GM12878 (cell line): ENCODE data around the gene SNTA1. TPM values are rescaled to one million over a fixed set of nuclear protein-coding genes. Genes with fewer than 3 reads are reported as not detected.

ENCODE experiments used
- ATAC-seq: fragments of 200-7000 bp; cut with Tn5 transposase; 3 replicates; pipeline ENCODE4 v1.9.1; 2020; ENCODE audit warnings: mild to moderate bottlenecking, moderate library complexity
- BruUV-seq: library from RNA; stranded (reverse); fragments of 400-500 nt; replicated peaks from 2 replicates; lab custom pipeline; 2021; lab: Mats Ljungman, UMichigan
- CTCF ChIA-PET: fragments of 300-600 bp; sonication (Branson Sonifier 250); formaldehyde crosslinking; extraction: SDS; loops from one replicate; lab custom pipeline; 2021; ENCODE audit warnings: inconsistent platforms; lab: Yijun Ruan, JAX
- POLR2A ChIA-PET: fragments of 350-600 bp; formaldehyde crosslinking; extraction: SDS; loops from one replicate; lab custom pipeline; 2021; ENCODE audit warnings: inconsistent platforms; lab: Charles Lee
- RAD21 ChIA-PET: fragments of 300-600 bp; sonication (Branson Sonifier 250); formaldehyde crosslinking; loops from one replicate; lab custom pipeline; 2023; ENCODE audit warnings: antibody characterized with exemption; ENCODE audit not compliant: unreplicated experiment; lab: Charles Lee
- SMC1A ChIA-PET: fragments of 300-600 bp; sonication (Branson Sonifier 250); formaldehyde crosslinking; loops from one replicate; lab custom pipeline; 2023; ENCODE audit not compliant: unreplicated experiment, uncharacterized antibody; lab: Charles Lee
- DNase-seq: peaks from one replicate; pipeline ENCODE4 v3.0.0-alpha.2; 2011; ENCODE audit warnings: low read depth, low spot score
- FAIRE-seq: peaks from 3 replicates; lab custom pipeline; 2011; peaks lifted over from hg19 to GRCh38; lab: Jason Lieb, UNC
- H2AFZ ChIP-seq: 2 replicates; pipeline ENCODE4 v1.6.0; 2011; ENCODE audit warnings: low read depth, low read length, control low read depth; ENCODE audit not compliant: control insufficient read depth
- H3K27ac ChIP-seq: 2 replicates; pipeline ENCODE4 v1.5.1; 2011; ENCODE audit warnings: control low read depth; ENCODE audit not compliant: control insufficient read depth, insufficient read depth
- H3K27me3 ChIP-seq, 2 experiments: replicated peaks in 1 of 2; 2 replicates each; pipeline versions ENCODE4 v1.6.0 to v1.6.1; 2011; ENCODE audit warnings: low read length in 1 of 2; ENCODE audit not compliant: control insufficient read depth in 2 of 2, insufficient read depth in 2 of 2
- H3K36me3 ChIP-seq, 2 experiments: 2 replicates each; pipeline ENCODE4 v1.5.1; 2011; ENCODE audit warnings: low read length in 1 of 2; ENCODE audit not compliant: control insufficient read depth in 2 of 2, insufficient read depth in 2 of 2
- H3K4me1 ChIP-seq: 2 replicates; pipeline ENCODE4 v1.6.1; 2011; ENCODE audit warnings: mild to moderate bottlenecking, low read length, moderate library complexity, mixed read lengths; ENCODE audit not compliant: control insufficient read depth, insufficient read depth
- H3K4me2 ChIP-seq: 2 replicates; pipeline ENCODE4 v1.6.0; 2011; ENCODE audit warnings: control low read depth; ENCODE audit not compliant: control insufficient read depth, insufficient read depth
- H3K4me3 ChIP-seq: fragments of 200-600 bp; sonication (generic); 2 replicates; pipeline ENCODE4 v1.5.1; 2016
- H3K79me2 ChIP-seq: 2 replicates; pipeline ENCODE4 v1.6.0; 2011; ENCODE audit warnings: low read length; ENCODE audit not compliant: control insufficient read depth, insufficient read depth
- H3K9ac ChIP-seq: 2 replicates; pipeline ENCODE4 v1.8.0; 2011; ENCODE audit warnings: low read length, control low read depth, mixed read lengths; ENCODE audit not compliant: control insufficient read depth, insufficient read depth
- H3K9me3 ChIP-seq: replicated peaks from 3 replicates; pipeline ENCODE4 v1.5.1; 2011; ENCODE audit warnings: mild to moderate bottlenecking, low read length; ENCODE audit not compliant: control insufficient read depth, insufficient read depth
- H4K20me1 ChIP-seq: 2 replicates; pipeline ENCODE4 v1.6.0; 2011; ENCODE audit not compliant: control insufficient read depth, insufficient read depth
- EZH2 ChIP-seq: IDR thresholded peaks from 2 replicates; pipeline ENCODE4 v1.6.1; 2012; ENCODE audit warnings: low read depth, mild to moderate bottlenecking, control low read depth, inconsistent platforms, low read length, borderline replicate concordance; ENCODE audit not compliant: control insufficient read depth
- MAX ChIP-seq: IDR thresholded peaks from 2 replicates; pipeline ENCODE4 v1.6.1; 2012; ENCODE audit warnings: low read depth, low read length, improper control_type of control experiment
- MEF2A ChIP-seq: IDR thresholded peaks from 2 replicates; pipeline ENCODE4 v1.6.1; 2011; ENCODE audit warnings: low read depth, mild to moderate bottlenecking, low read length, moderate library complexity; ENCODE audit not compliant: insufficient read depth
- NFIC ChIP-seq: IDR thresholded peaks from 2 replicates; pipeline ENCODE4 v1.6.1; 2012; ENCODE audit warnings: low read depth, mild to moderate bottlenecking, inconsistent platforms, low read length, moderate library complexity
- PBX3 ChIP-seq: IDR thresholded peaks from 2 replicates; pipeline ENCODE4 v1.6.1; 2011; ENCODE audit warnings: mild to moderate bottlenecking, low read depth, low read length, moderate library complexity; ENCODE audit not compliant: insufficient replicate concordance
- PML ChIP-seq: IDR thresholded peaks from 2 replicates; pipeline ENCODE4 v1.6.1; 2012; ENCODE audit warnings: low read length, inconsistent platforms
- POLR2A ChIP-seq: IDR thresholded peaks from 2 replicates; pipeline ENCODE4 v1.6.1; 2011; ENCODE audit warnings: low read depth, mild to moderate bottlenecking, low read length
- ZNF217 ChIP-seq: fragments of 450-650 bp; IDR thresholded peaks from 2 replicates; pipeline ENCODE4 v1.6.1; 2017; ENCODE audit warnings: antibody characterized with exemption, mild to moderate bottlenecking
- ZNF622 ChIP-seq: fragments of 450-650 bp; IDR thresholded peaks from 2 replicates; pipeline ENCODE4 v1.6.1; 2017; ENCODE audit warnings: mild to moderate bottlenecking, inconsistent platforms
- WGBS: methylation state at CpG from one replicate; pipeline ENCODE4 v1.1.6; 2016; ENCODE audit warnings: low lambda C conversion rate; ENCODE audit not compliant: insufficient replicate concordance, insufficient coverage; ENCODE audit errors: missing lambda C conversion rate; 5-methylcytosine and 5-hydroxymethylcytosine counted together
- in situ Hi-C: fragments of 300-500 bp; cut with MboI; formaldehyde crosslinking; loops from 9 replicates; pipeline ENCODE4 v1.14.3; 2018; ENCODE audit warnings: mixed read lengths
- intact Hi-C: fragments of 100-400 bp; cut with micrococcal nuclease; formaldehyde crosslinking; loops from one replicate; pipeline ENCODE4 v1.14.2; 2022; ENCODE audit not compliant: unreplicated experiment
- polyA plus RNA-seq, 11 experiments: library from polyadenylated mRNA; depleted of rRNA in 4 of 11; unstranded in 6 of 11; stranded (reverse) in 5 of 11; fragments of >200 nt; fragmentation: Nextera tagmentation in 4 of 11; fragmentation: Illumina TruSeq in 1 of 11; extraction: Ambion mirVana in 4 of 11; extraction: Trizol in 1 of 11; gene quantifications; 1 replicate in 1 of 11; 2 replicates in 10 of 11; pipeline versions ENCODE4 v1.2.1 to v1.2.3, GENCODE V29; 2011 to 2016; ENCODE audit warnings: inconsistent platforms in 2 of 11, missing spikeins in 2 of 11, low read depth in 1 of 11
- total RNA-seq, 4 experiments: library from RNA; depleted of rRNA in 3 of 4; stranded (reverse); fragments of >200 nt in 3 of 4; fragmentation: Illumina TruSeq in 1 of 4; extraction: Trizol in 1 of 4; gene quantifications; 2 replicates each; pipeline versions ENCODE4 v1.2.1 to v1.2.3, GENCODE V29; 2013 to 2021
- TF ChIP-seq, protein P1 (sequence below): fragments of 450-650 bp; IDR thresholded peaks from 2 replicates; pipeline ENCODE4 v1.6.1; 2017; ENCODE audit warnings: antibody characterized with exemption, mild to moderate bottlenecking, moderate library complexity
- TF ChIP-seq, protein P2 (sequence below): fragments of 450-650 bp; formaldehyde crosslinking; IDR thresholded peaks from 2 replicates; pipeline ENCODE4 v1.5.0; 2022; ENCODE audit warnings: mild to moderate bottlenecking, missing genetic modification characterization
- TF ChIP-seq, protein P3 (sequence below): fragments of 450-650 bp; IDR thresholded peaks from 2 replicates; pipeline ENCODE4 v1.6.1; 2017; ENCODE audit warnings: mild to moderate bottlenecking, moderate library complexity

Gene SNTA1
- total and polyA plus RNA-seq, 10 of the 15 experiments (the other 5 are each of a cell fraction or from before 2014, with no cell fraction given): 0.26 to 5.1 (median 1.8) TPM

GRCh38 chr20:33470457-33470856 is 26.9 kb upstream of the SNTA1 start:
- in situ Hi-C loops: no loop called here
- RAD21 ChIA-PET: interaction anchor here (0.8 kb wide), 1 partner anchor 15 kb away, joined by 3 read pairs; no protein-coding TSS in a partner anchor
- CTCF ChIA-PET: interaction anchor here (1.2 kb wide), 1 partner anchor 198 kb away, joined by 4 read pairs; no protein-coding TSS in a partner anchor
- TF ChIP-seq, protein P1, sequence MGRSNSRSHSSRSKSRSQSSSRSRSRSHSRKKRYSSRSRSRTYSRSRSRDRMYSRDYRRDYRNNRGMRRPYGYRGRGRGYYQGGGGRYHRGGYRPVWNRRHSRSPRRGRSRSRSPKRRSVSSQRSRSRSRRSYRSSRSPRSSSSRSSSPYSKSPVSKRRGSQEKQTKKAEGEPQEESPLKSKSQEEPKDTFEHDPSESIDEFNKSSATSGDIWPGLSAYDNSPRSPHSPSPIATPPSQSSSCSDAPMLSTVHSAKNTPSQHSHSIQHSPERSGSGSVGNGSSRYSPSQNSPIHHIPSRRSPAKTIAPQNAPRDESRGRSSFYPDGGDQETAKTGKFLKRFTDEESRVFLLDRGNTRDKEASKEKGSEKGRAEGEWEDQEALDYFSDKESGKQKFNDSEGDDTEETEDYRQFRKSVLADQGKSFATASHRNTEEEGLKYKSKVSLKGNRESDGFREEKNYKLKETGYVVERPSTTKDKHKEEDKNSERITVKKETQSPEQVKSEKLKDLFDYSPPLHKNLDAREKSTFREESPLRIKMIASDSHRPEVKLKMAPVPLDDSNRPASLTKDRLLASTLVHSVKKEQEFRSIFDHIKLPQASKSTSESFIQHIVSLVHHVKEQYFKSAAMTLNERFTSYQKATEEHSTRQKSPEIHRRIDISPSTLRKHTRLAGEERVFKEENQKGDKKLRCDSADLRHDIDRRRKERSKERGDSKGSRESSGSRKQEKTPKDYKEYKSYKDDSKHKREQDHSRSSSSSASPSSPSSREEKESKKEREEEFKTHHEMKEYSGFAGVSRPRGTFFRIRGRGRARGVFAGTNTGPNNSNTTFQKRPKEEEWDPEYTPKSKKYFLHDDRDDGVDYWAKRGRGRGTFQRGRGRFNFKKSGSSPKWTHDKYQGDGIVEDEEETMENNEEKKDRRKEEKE: no peak
- TF ChIP-seq ZNF217 (no peak), POLR2A (no peak), PML (no peak), PBX3 (no peak), MAX (no peak), EZH2 (no peak), ZNF622 (no peak), MEF2A (no peak), NFIC (no peak)
- TF ChIP-seq, protein P2, sequence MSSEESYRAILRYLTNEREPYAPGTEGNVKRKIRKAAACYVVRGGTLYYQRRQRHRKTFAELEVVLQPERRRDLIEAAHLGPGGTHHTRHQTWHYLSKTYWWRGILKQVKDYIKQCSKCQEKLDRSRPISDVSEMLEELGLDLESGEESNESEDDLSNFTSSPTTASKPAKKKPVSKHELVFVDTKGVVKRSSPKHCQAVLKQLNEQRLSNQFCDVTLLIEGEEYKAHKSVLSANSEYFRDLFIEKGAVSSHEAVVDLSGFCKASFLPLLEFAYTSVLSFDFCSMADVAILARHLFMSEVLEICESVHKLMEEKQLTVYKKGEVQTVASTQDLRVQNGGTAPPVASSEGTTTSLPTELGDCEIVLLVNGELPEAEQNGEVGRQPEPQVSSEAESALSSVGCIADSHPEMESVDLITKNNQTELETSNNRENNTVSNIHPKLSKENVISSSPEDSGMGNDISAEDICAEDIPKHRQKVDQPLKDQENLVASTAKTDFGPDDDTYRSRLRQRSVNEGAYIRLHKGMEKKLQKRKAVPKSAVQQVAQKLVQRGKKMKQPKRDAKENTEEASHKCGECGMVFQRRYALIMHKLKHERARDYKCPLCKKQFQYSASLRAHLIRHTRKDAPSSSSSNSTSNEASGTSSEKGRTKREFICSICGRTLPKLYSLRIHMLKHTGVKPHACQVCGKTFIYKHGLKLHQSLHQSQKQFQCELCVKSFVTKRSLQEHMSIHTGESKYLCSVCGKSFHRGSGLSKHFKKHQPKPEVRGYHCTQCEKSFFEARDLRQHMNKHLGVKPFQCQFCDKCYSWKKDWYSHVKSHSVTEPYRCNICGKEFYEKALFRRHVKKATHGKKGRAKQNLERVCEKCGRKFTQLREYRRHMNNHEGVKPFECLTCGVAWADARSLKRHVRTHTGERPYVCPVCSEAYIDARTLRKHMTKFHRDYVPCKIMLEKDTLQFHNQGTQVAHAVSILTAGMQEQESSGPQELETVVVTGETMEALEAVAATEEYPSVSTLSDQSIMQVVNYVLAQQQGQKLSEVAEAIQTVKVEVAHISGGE (CRISPR knock-in tag): no peak
- TF ChIP-seq, protein P3, sequence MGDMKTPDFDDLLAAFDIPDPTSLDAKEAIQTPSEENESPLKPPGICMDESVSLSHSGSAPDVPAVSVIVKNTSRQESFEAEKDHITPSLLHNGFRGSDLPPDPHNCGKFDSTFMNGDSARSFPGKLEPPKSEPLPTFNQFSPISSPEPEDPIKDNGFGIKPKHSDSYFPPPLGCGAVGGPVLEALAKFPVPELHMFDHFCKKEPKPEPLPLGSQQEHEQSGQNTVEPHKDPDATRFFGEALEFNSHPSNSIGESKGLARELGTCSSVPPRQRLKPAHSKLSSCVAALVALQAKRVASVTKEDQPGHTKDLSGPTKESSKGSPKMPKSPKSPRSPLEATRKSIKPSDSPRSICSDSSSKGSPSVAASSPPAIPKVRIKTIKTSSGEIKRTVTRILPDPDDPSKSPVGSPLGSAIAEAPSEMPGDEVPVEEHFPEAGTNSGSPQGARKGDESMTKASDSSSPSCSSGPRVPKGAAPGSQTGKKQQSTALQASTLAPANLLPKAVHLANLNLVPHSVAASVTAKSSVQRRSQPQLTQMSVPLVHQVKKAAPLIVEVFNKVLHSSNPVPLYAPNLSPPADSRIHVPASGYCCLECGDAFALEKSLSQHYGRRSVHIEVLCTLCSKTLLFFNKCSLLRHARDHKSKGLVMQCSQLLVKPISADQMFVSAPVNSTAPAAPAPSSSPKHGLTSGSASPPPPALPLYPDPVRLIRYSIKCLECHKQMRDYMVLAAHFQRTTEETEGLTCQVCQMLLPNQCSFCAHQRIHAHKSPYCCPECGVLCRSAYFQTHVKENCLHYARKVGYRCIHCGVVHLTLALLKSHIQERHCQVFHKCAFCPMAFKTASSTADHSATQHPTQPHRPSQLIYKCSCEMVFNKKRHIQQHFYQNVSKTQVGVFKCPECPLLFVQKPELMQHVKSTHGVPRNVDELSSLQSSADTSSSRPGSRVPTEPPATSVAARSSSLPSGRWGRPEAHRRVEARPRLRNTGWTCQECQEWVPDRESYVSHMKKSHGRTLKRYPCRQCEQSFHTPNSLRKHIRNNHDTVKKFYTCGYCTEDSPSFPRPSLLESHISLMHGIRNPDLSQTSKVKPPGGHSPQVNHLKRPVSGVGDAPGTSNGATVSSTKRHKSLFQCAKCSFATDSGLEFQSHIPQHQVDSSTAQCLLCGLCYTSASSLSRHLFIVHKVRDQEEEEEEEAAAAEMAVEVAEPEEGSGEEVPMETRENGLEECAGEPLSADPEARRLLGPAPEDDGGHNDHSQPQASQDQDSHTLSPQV: no peak

More at GRCh38 chr20:33470457-33470856, 26.9 kb upstream of the SNTA1 start:
- Histone ChIP-seq H4K20me1 (no peaks in the 10 kb centered on the region), H3K4me1 (0 out of 2 replicates have a peak, but pooled peaks cover 4% of the 10 kb centered on the region), H3K79me2 (no peaks in the 10 kb centered on the region), H3K4me3 (no peak overlapping the region), H3K27ac (no peak overlapping the region), H3K9ac (no peak overlapping the region), H2AFZ (no peak overlapping the region), H3K27me3 (no peaks in the 10 kb centered on the region), H3K36me3 (no peaks in the 10 kb centered on the region), H3K9me3 (no peaks in the 10 kb centered on the region), H3K4me2 (no peak overlapping the region)
- no peak for FAIRE-seq
- DNase-seq: no peak
- BruUV-seq: no TSS peak
- intact Hi-C loops: no loop called here
- POLR2A ChIA-PET: interaction anchor here (1.2 kb wide), 1 partner anchor 9 kb away, joined by 4 read pairs; no protein-coding TSS in a partner anchor
- WGBS: 27% methylated on average over 4 of the region's 4 CpGs
- ATAC-seq: no peak
- SMC1A ChIA-PET: interaction anchor here (1.1 kb wide), 1 partner anchor 197 kb away, joined by 3 read pairs; no protein-coding TSS in a partner anchor
